ENCODE results near the gene PKP2. TPM values are rescaled to one million over a fixed set of nuclear protein-coding genes. Genes with fewer than 3 reads are reported as not detected.

PKP2 gene
- total and polyA plus RNA-seq, 2 of the 8 experiments (the other 6 are each of a cell fraction or from before 2014, with no cell fraction given): 9.6 to 44.8 TPM

DNA sequence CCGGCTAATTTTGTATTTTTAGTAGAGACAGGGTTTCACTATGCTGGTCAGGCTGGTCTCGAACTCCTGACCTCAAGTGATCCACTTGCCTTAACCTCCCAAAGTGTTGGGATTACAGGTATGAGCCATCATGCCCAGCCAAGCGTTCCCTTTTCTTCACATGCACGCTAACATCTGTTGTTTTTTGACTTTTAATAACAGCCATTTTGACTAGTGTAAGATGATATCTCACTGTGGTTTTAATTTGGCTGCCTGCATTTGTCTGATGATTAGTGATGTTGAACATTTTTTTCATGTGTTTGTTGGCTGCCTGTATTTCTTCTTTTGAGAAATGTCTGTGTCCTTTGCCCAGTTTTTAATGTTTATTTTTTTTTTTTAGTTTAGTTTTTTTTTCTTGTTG lies 130.7 kb downstream of the PKP2 start:
- TF ChIP-seq KDM4A (IDR thresholded peaks at IDR 0.05; ENCODE audit: low read depth, low read length, severe bottlenecking) (no peak), CREB1 (IDR thresholded peaks at IDR 0.05) (no peak), RBBP5 (IDR thresholded peaks at IDR 0.05; ENCODE audit: borderline replicate concordance, low read depth, low read length) (no peak)
- H2BK12ac ChIP-seq (ENCODE audit: low read depth, low read length): no peak overlapping the region
- no peaks in the 10 kb centered on the region for H3K79me1 ChIP-seq (ENCODE audit: low read depth, low read length)
- DNase-seq (ENCODE audit: low read depth in 1 of 2, low spot score in 2 of 2) (no peak), FAIRE-seq (no peak)
- H2BK5ac ChIP-seq (ENCODE audit: low read depth, low read length): no peak overlapping the region
- no peak overlapping the region for H2BK20ac ChIP-seq (ENCODE audit: low read length)
- H3K4me2 ChIP-seq (ENCODE audit: insufficient read depth in 1 of 2, low read depth in 2 of 2, low read length in 2 of 2): no peak overlapping the region
- H4K8ac ChIP-seq (ENCODE audit: extremely low read depth, insufficient read depth, low read length): no peak overlapping the region
- no peak overlapping the region for H3K4ac ChIP-seq (replicated peaks; ENCODE audit: insufficient read length, low read depth, low read length)
- no peaks in the 10 kb centered on the region for H3K27me3 ChIP-seq (replicated peaks in 1 of 4; ENCODE audit: control insufficient read depth in 3 of 4, extremely low read depth in 1 of 4, insufficient read depth in 3 of 4, low read length in 3 of 4)
- no peaks in the 10 kb centered on the region for H3K36me3 ChIP-seq (ENCODE audit: control insufficient read depth in 2 of 4, insufficient read depth in 4 of 4, low read length in 3 of 4)
- H2AFZ ChIP-seq (ENCODE audit: low read length): no peak overlapping the region
- no peaks in the 10 kb centered on the region for H3K9me3 ChIP-seq (ENCODE audit: insufficient read depth in 2 of 2, low read depth in 1 of 2, low read length in 1 of 2)
- H3K4me1 ChIP-seq (replicated peaks in 1 of 4; ENCODE audit: control insufficient read depth in 3 of 4, insufficient read depth in 4 of 4, low read length in 3 of 4): no peaks in the 10 kb centered on the region
- no peak overlapping the region for H4K5ac ChIP-seq (ENCODE audit: insufficient read length, low read depth, low read length)
- no peak overlapping the region for H4K91ac ChIP-seq (replicated peaks; ENCODE audit: insufficient read length, low read length)
- H3K18ac ChIP-seq (ENCODE audit: extremely low read depth, low read length): no peak overlapping the region
- POLR2A ChIA-PET (ENCODE audit: partially characterized antibody): no interaction called here
- H3K14ac ChIP-seq (ENCODE audit: insufficient read length): no peak overlapping the region
- no peaks in the 10 kb centered on the region for H3K23me2 ChIP-seq (ENCODE audit: low read depth, low read length)
- 92% methylated on average over 4 of the region's 4 CpGs; no CpG with 5 or more reads in 1 of the 2 experiments for WGBS, 2 experiments (ENCODE audit: extremely low coverage in 1 of 2, insufficient coverage in 1 of 2, insufficient read length in 1 of 2, insufficient replicate concordance in 2 of 2, low coverage in 1 of 2, low lambda C conversion rate in 2 of 2, missing lambda C conversion rate in 1 of 2)
- no peak overlapping the region for H3K9ac ChIP-seq (replicated peaks in 1 of 4; ENCODE audit: extremely low read depth in 1 of 4, low read depth in 3 of 4, low read length in 3 of 4)
- CTCF ChIA-PET (ENCODE audit: partially characterized antibody): no interaction called here
- H2AK5ac ChIP-seq (ENCODE audit: low read depth, low read length): no peak overlapping the region
- H3K23ac ChIP-seq (ENCODE audit: insufficient read length): no peak overlapping the region
- no peak overlapping the region for H3K56ac ChIP-seq (replicated peaks; ENCODE audit: insufficient read length, low read depth, low read length)
- no peak overlapping the region for H3K4me3 ChIP-seq (ENCODE audit: extremely low read depth in 1 of 4, insufficient read depth in 2 of 4, low read depth in 3 of 4, low read length in 4 of 4)
- no peak overlapping the region for H2BK120ac ChIP-seq (replicated peaks; ENCODE audit: low read depth, low read length)
- no peaks in the 10 kb centered on the region for H3K79me2 ChIP-seq (ENCODE audit: control insufficient read depth in 1 of 2, insufficient read depth in 2 of 2, low read length in 2 of 2)
- H3K27ac ChIP-seq (ENCODE audit: low read depth, low read length): no peak overlapping the region
- no peak overlapping the region for H2BK15ac ChIP-seq (ENCODE audit: low read length)
- no peaks in the 10 kb centered on the region for H4K20me1 ChIP-seq (replicated peaks in 1 of 2; ENCODE audit: control insufficient read depth in 1 of 2, insufficient read depth in 2 of 2, low read length in 2 of 2)
